ENCODE results near the gene PTGR1. TPM values are rescaled to one million over a fixed set of nuclear protein-coding genes. Genes with fewer than 3 reads are reported as not detected.

The PTGR1 gene
- total and polyA plus RNA-seq, 2 of the 8 experiments (the other 6 are each of a cell fraction or from before 2014, with no cell fraction given), result 16.9 to 28.5 TPM

GRCh38 chr9:111599955-111600343, 502 bp upstream of the PTGR1 start (continued):
- no peak for TF ChIP-seq CBX5 (IDR thresholded peaks at IDR 0.05; ENCODE audit: low read depth, low read length)

Data from H1 (cell line).